ENCODE results near the gene TPP1.

- TF ChIP-seq POLR2A (IDR thresholded peaks at IDR 0.05; ENCODE audit: low read length) (no peak), RFX5 (IDR thresholded peaks at IDR 0.05) (no peak), EHMT2 (IDR thresholded peaks at IDR 0.05; ENCODE audit: low read depth) (no peak)
These were observed 21.9 kb upstream of the TPP1 start for GRCh38 chr11:6640985-6641701.
